ENCODE data around the gene DMGDH. TPM values are rescaled to one million over a fixed set of nuclear protein-coding genes. Genes with fewer than 3 reads are reported as not detected.
"Not testable (repeated sequence)": the region's sequence is repeated elsewhere in the genome, so short reads cannot be mapped to it uniquely, and the experiment has no call there.

DMGDH gene
- total RNA-seq, 1 donor: 1.3 TPM

DNA sequence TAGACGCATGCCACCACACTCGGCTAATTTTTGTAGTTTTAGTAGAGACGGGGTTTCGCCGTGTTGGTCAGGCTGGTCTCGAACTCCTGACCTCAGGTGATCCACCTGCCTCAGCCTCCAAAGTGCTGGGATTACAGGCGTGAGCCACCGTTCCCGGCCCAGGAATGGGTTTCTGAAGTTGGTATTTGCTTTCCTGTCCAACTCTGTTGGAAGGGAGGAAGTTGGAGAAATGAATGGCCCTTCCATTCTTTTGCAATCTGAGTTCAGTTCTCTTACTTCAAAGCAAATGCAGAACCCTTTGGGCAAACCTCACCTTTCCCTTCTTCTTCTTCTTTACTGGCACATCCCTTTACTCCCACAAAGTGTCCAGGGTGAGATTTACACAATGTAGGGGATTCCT lies 86.3 kb downstream of the DMGDH start:
- not testable (repeated sequence) for DNase-seq (ENCODE audit: low read depth in 2 of 3, low spot score in 2 of 3)

DNA sequence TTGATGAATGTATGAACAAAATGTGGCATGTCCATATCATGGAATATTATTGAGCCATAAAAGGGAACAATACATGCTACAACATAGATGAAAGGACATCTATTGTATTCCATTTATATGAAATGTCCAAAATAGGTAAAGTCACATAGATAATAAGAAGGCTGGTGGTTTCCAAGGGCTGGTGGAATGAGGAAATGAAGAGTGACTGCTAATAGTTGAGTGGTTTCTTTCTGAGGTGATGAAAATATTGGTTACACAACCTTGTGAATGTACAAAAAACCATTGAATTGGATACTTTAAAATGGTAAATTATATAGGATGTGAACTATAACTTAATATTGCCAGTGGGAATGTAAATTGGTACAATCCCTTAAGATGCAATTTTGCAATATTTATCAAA lies 89.6 kb downstream of the DMGDH start:
- DNase-seq (ENCODE audit: low read depth in 2 of 3, low spot score in 2 of 3): no peak

DNA sequence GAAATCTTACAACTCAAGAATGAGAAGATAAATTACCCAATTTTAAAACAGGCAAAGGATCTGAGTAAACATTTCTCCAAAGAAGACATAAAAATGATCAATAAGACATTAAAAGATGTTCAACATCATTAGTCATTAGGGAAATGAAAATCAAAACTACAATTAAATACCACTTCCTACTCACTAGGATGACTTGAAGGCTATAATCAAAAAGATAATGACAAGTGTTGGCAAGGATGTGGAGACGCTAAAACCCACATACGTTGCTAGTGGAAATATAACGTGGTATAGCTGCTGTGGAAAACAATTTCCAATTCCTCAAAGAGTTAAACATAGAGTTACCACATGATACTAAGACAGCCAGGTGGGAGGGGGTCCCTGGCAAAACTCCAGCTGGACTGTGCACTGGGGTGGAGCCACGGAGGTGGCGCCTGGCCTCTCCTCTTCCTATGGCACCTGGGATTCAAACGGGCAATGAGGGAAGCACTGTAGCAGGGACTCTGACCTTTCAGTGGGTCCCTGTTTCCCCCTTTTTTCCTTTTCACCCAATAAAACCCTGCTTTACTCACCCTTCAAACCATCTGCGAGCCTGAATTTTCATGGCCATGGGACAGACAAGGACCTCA lies 90.2 kb downstream of the DMGDH start:
- DNase-seq (ENCODE audit: low read depth in 2 of 3, low spot score in 2 of 3): no peak

DNA sequence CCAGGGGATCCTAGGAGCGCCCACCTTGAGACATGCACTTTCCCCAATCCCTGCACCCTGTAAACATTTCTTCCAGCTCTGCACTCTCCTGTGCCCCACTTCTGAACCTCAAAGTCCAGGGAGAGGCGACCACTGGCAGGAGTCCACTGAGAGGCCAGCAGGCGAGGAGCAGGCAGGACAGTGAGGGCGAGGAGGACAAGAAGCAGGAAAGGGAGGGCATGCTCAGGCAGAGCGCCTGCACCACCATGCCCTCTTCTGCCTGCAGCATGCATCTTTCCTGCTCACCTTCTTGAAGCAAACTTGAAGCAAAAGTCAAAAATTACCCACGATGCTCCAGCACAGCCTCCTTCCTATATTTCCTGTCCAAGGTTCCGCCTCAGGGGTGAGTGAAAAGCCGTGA lies 94.4 kb downstream of the DMGDH start:
- DNase-seq (ENCODE audit: low read depth in 2 of 3, low spot score in 2 of 3): no peak

GRCh38 chr5:78974601-78975000 lies 94.9 kb downstream of the DMGDH start:
- DNase-seq (ENCODE audit: low read depth in 2 of 3, low spot score in 2 of 3): no peak

DNA sequence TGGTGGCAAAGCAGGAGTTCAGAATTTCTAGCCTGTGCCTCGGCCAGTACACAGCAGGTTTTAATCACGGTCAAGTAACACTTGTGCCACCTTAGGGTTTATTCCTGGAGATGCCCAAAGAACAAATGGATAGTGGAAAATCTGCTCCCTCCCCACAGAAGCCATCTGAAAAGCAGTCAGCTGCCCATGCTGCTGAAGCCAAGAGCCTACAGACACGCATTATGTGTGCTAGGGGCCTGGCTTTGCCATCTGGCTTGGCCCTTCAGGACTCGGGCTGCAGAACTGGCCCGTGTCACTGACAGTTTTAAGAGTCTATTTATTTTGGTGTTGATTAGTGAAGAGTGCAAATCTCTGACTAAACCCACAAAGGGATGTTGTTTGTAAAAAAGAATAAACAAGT lies 95.5 kb downstream of the DMGDH start:
- no peak for DNase-seq (ENCODE audit: low read depth in 2 of 3, low spot score in 2 of 3)

DNA sequence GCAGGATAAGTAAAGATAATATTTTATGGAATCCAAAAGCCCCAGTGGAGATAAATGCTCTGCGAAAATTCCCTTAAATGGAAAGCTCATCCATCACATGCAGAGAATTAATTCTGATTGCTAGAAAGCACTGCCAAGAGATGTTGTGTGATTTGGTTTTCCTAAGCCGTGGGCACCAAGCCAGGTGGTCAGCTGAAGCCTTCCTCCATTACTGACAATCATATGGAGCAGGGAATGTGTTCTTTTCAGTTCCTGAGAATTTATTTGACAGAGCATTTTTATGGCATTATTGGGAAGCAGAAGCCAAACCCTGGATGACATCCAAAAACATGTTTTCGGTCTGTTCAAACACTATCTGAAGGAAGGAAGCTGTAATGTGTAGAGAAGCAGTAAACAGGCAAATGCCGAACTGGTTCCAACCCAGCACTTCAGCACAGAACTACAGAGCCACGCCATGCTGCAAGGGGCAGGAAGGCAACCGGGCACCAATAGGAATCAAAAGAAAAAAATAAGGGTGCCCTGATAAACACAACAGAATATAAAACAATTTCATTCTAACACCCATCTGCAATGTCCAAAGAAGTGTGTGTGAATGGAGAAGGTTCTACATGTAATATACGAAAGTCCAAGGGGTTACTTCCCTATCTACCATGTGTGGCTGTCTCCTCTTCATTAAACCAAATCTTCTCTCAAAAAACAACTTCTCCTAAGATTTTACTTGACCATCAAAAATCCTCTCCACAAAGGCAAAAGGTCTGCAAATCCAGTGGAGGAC lies 96.6 kb downstream of the DMGDH start:
- peak in 1 of 3 donors; percentile 14 for DNase-seq (ENCODE audit: low read depth in 2 of 3, low spot score in 2 of 3)

GRCh38 chr5:78971998-78972397 lies 97.5 kb downstream of the DMGDH start:
- no peak for DNase-seq (ENCODE audit: low read depth in 2 of 3, low spot score in 2 of 3)

DNA sequence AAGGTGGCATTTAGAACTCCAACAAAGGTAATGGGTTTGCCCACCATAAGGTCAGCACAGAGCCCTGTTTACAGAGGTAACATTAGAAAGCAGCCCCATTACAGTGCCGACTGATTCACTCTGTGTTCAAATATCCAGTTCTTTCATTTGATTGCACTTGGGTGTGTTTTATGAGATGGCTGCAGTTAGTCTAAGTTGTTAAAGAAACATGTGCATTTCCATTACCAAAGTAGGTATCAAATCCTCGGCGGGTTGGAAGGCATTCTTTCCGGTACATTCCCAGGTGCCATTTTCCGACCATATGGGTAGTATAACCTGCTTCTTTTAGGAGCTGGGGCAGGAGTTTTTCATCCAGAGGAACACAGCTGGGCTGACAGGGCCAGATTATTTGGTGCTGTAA lies 100.7 kb downstream of the DMGDH start:
- DNase-seq (ENCODE audit: low read depth in 2 of 3, low spot score in 2 of 3): no peak

DNA sequence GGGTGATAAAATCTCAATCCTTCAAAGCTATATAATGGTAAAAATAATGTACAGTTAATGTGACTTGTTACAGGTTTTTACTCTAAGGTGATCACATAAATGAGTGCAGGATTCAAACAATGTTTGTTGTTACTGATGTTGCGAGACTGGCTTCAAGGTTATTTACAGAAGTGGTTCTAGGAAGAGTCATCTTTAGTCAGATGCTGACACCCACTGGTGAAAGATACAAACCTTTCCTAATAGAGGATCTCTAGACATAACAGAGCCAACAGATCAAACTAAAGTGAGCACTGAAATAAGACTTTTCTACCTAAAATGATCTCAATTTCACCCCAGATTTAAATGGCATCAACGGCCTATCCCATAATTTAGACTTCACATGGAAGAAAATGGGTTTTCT lies 104.6 kb downstream of the DMGDH start:
- DNase-seq (ENCODE audit: low read depth in 2 of 3, low spot score in 2 of 3): peak in 2 of 3 donors; percentile 40 to 83

GRCh38 chr5:78961743-78962142 lies 107.7 kb downstream of the DMGDH start:
- no peak for DNase-seq (ENCODE audit: low read depth in 2 of 3, low spot score in 2 of 3)

DNA sequence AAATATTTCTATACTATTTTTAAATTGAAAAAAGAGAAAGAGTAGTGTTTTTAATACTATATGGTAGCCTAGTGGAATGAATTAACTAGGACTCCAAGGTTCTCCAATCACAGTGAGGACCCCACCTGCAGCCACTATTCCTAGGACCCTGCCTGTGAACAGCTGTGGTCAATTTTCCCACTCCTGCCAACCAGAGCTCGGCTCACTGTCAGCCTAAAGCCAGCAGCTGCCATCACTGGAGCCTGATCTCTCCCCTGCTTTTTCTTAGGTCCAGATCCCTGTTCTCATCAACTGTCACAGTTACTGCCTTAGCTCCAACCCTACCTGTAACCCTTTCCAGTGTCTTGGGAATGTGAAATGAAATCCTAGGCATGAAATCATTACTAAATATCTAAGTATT lies 109.7 kb downstream of the DMGDH start:
- no peak for DNase-seq (ENCODE audit: low read depth in 2 of 3, low spot score in 2 of 3)

DNA sequence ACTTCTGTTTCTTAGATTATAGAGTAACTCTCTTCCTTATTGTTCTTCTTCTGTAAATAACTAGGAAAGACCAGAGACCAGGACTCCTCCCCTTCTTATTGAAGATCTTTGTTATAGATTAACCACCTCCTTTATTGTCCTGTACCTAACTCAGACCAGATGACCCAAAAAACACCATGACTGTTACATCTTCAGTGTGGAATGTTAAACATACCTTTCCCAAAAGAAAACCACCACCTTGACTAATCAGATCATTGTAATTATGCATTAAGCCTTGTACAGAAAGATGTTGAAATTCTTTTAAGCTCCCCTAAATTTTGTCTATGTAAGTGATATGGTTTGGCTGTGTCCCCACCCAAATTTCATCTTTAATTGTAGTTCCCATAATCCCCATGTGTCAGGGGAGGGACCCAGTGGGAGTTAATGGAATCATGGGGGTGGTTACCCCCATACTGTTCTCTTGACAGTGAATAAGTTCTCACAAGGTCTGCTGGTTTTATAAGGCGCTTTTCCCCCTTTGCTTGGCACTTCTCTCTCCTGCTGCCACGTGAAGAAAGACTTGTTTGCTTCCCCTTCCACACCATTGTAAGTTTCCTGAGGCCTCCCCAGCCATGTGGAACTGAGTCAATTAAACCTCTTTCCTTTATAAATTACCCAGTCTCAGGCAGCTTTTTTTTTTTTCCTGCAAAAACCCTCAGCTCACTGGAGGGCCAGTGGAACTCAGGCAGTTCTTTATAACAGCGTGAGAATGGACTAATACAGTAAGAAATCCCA lies 110.6 kb downstream of the DMGDH start:
- no peak for DNase-seq (ENCODE audit: low read depth in 2 of 3, low spot score in 2 of 3)

GRCh38 chr5:78956901-78957300 lies 112.6 kb downstream of the DMGDH start:
- DNase-seq (ENCODE audit: low read depth in 2 of 3, low spot score in 2 of 3): no peak

GRCh38 chr5:78953092-78953800 lies 116.2 kb downstream of the DMGDH start:
- DNase-seq (ENCODE audit: low read depth in 2 of 3, low spot score in 2 of 3): no peak

Other genes starting within 250 kb of the DMGDH start
- gene ARSB, start 84.4 kb downstream of the DMGDH start, total RNA-seq: 9.7 TPM
- gene BHMT2, start 93 bp upstream of the DMGDH start, total RNA-seq: 0.27 TPM
- gene BHMT, start 42.1 kb upstream of the DMGDH start, total RNA-seq: not detected
- 11.6 TPM for gene JMY, start 166.5 kb upstream of the DMGDH start, total RNA-seq

Data from hematopoietic multipotent progenitor cell (in vitro differentiated cells).